WTC11 (cell line): ENCODE results near the gene ANTKMT. TPM values are rescaled to one million over a fixed set of nuclear protein-coding genes. Genes with fewer than 3 reads are reported as not detected.

Experiments
- ATAC-seq: fragments of 200-7000 bp; cut with Tn5 transposase; 2 replicates; pipeline ENCODE4 v1.10.0; 2021; ENCODE audit warnings: mild to moderate bottlenecking, moderate library complexity
- CTCF ChIA-PET: fragments of 300-600 bp; sonication (Branson Sonifier 250); formaldehyde crosslinking; loops from one replicate; lab custom pipeline; 2021; ENCODE audit warnings: antibody characterized with exemption; lab: Charles Lee
- POLR2A ChIA-PET: fragments of 350-600 bp; sonication (Branson Sonifier 250); formaldehyde crosslinking; loops from one replicate; lab custom pipeline; 2021; ENCODE audit warnings: antibody characterized with exemption; lab: Charles Lee
- DNase-seq: peaks from one replicate; pipeline ENCODE4 v3.0.0; 2021; ENCODE audit warnings: low spot score
- H3K27ac Mint-ChIP-seq: 2 replicates; pipeline ENCODE4 v1.8.0; 2021; ENCODE audit warnings: mixed read lengths
- H3K27me3 Mint-ChIP-seq: 2 replicates; pipeline ENCODE4 v1.8.0; 2021; ENCODE audit warnings: low read depth, mild to moderate bottlenecking, moderate library complexity, mixed read lengths
- H3K36me3 Mint-ChIP-seq: 2 replicates; pipeline ENCODE4 v1.8.0; 2021; ENCODE audit warnings: mixed read lengths
- H3K4me1 Mint-ChIP-seq: 2 replicates; pipeline ENCODE4 v1.8.0; 2022; ENCODE audit warnings: mixed read lengths
- H3K4me3 Mint-ChIP-seq: 2 replicates; pipeline ENCODE4 v1.8.0; 2021; ENCODE audit warnings: mild to moderate bottlenecking, moderate library complexity, mixed read lengths
- H3K9me3 Mint-ChIP-seq: 2 replicates; pipeline ENCODE4 v1.8.0; 2021; ENCODE audit warnings: mixed read lengths
- CREM ChIP-seq: sonication (generic); formaldehyde crosslinking; IDR thresholded peaks from 2 replicates; pipeline ENCODE4 v1.8.1; 2022; ENCODE audit warnings: mild to moderate bottlenecking, missing genetic modification reagents, moderate library complexity
- E2F4 ChIP-seq: sonication (generic); formaldehyde crosslinking; IDR thresholded peaks from 2 replicates; pipeline ENCODE4 v1.8.1; 2022; ENCODE audit warnings: low read depth, mild to moderate bottlenecking, moderate library complexity, missing genetic modification reagents, borderline replicate concordance
- ESRRA ChIP-seq: sonication (generic); formaldehyde crosslinking; IDR thresholded peaks from 2 replicates; pipeline ENCODE4 v1.8.1; 2022; ENCODE audit warnings: mild to moderate bottlenecking, missing genetic modification reagents, borderline replicate concordance
- IRF1 ChIP-seq: sonication (generic); formaldehyde crosslinking; IDR thresholded peaks from 2 replicates; pipeline ENCODE4 v1.8.0; 2023; ENCODE audit warnings: missing genetic modification reagents
- IRF2 ChIP-seq: sonication (generic); formaldehyde crosslinking; IDR thresholded peaks from 2 replicates; pipeline ENCODE4 v1.8.0; 2022; ENCODE audit warnings: low read depth, missing genetic modification reagents, borderline replicate concordance
- KAT7 ChIP-seq: sonication (generic); formaldehyde crosslinking; IDR thresholded peaks from 2 replicates; pipeline ENCODE4 v1.8.1; 2023; ENCODE audit warnings: missing genetic modification reagents, mild to moderate bottlenecking, borderline replicate concordance
- MXD4 ChIP-seq: fragments of 250-450 bp; sonication (Bioruptor Pico); IDR thresholded peaks from 2 replicates; pipeline ENCODE4 v1.8.0; 2021; ENCODE audit warnings: mild to moderate bottlenecking, moderate library complexity, borderline replicate concordance
- NR1H2 ChIP-seq: sonication (generic); formaldehyde crosslinking; IDR thresholded peaks from 2 replicates; pipeline ENCODE4 v1.9.0; 2021; ENCODE audit warnings: mild to moderate bottlenecking, moderate library complexity, missing genetic modification reagents
- RELA ChIP-seq: sonication (generic); formaldehyde crosslinking; IDR thresholded peaks from 2 replicates; pipeline ENCODE4 v1.8.1; 2022; ENCODE audit warnings: missing genetic modification reagents, mild to moderate bottlenecking, borderline replicate concordance
- RORB ChIP-seq: fragments of 250-450 bp; sonication (Bioruptor Pico); IDR thresholded peaks from 2 replicates; pipeline ENCODE4 v1.9.0; 2021; ENCODE audit warnings: mild to moderate bottlenecking
- SMAD3 ChIP-seq: sonication (generic); formaldehyde crosslinking; IDR thresholded peaks from 2 replicates; pipeline ENCODE4 v1.8.0; 2022; ENCODE audit warnings: missing genetic modification reagents, mild to moderate bottlenecking, borderline replicate concordance
- TEAD1 ChIP-seq: sonication (generic); formaldehyde crosslinking; IDR thresholded peaks from 2 replicates; pipeline ENCODE4 v1.8.0; 2022; ENCODE audit warnings: mild to moderate bottlenecking, missing genetic modification reagents
- ZBTB21 ChIP-seq: sonication (generic); formaldehyde crosslinking; IDR thresholded peaks from 2 replicates; pipeline ENCODE4 v1.8.1; 2023; ENCODE audit warnings: mild to moderate bottlenecking, missing genetic modification reagents, borderline replicate concordance
- ZNF263 ChIP-seq: sonication (generic); formaldehyde crosslinking; IDR thresholded peaks from 2 replicates; pipeline ENCODE4 v1.8.1; 2022; ENCODE audit warnings: low read depth, mild to moderate bottlenecking, moderate library complexity, missing genetic modification reagents
- ZNF423 ChIP-seq: fragments of 250-450 bp; sonication (Bioruptor Pico); IDR thresholded peaks from 2 replicates; pipeline ENCODE4 v2.1.2; 2022; ENCODE audit warnings: mild to moderate bottlenecking, moderate library complexity
- total RNA-seq: library from RNA; stranded (reverse); gene quantifications from 3 replicates; pipeline ENCODE4 v1.2.3, GENCODE V29; 2021

ANTKMT gene
- total RNA-seq, 1 experiment from 2014 or later = 40.6 TPM

- DNase-seq (no peak), ATAC-seq (no peak)
- H3K36me3 Mint-ChIP-seq = peaks cover 11% of the 10 kb centered on the region
- no peaks in the 10 kb centered on the region for H3K9me3 Mint-ChIP-seq
- no peak overlapping the region for H3K4me3 Mint-ChIP-seq
- H3K27ac Mint-ChIP-seq = no peak overlapping the region
- POLR2A ChIA-PET = no interaction called here
- H3K4me1 Mint-ChIP-seq = peaks cover 12% of the 10 kb centered on the region
- no peak for TF ChIP-seq KAT7
- TF ChIP-seq IRF1 = no peak
- no peak for TF ChIP-seq MXD4 (CRISPR knock-in tag)
- TF ChIP-seq ZNF263 (CRISPR knock-in tag) = no peak
- no peak for TF ChIP-seq IRF2 (CRISPR knock-in tag)
- TF ChIP-seq ZBTB21 (CRISPR knock-in tag) = no peak
- TF ChIP-seq RELA (CRISPR knock-in tag) = no peak
- TF ChIP-seq RORB (CRISPR knock-in tag) = no peak
- TF ChIP-seq SMAD3 = no peak
- H3K27me3 Mint-ChIP-seq = no peaks in the 10 kb centered on the region
- CTCF ChIA-PET = no interaction called here
Observed at GRCh38 chr16:672851-673250, 48.1 kb upstream of the ANTKMT start.

GRCh38 chr16:673399-673991, 47.5 kb upstream of the ANTKMT start:
- Mint-ChIP-seq H3K27ac (no peak overlapping the region), H3K9me3 (no peaks in the 10 kb centered on the region), H3K27me3 (no peaks in the 10 kb centered on the region), H3K4me1 (peaks cover 12% of the 10 kb centered on the region), H3K36me3 (peaks cover 11% of the 10 kb centered on the region), H3K4me3 (no peak overlapping the region)
- ATAC-seq = no peak
- ChIA-PET CTCF (interaction anchor here (0.5 to 0.6 kb wide), 2 partner anchors 19 to 289 kb away, joined by 3 to 5 read pairs; no protein-coding TSS in a partner anchor), POLR2A (no interaction called here)
- no peak for TF ChIP-seq NR1H2 (CRISPR knock-in tag)
- TF ChIP-seq ZNF423 (CRISPR knock-in tag) = no peak
- TF ChIP-seq CREM (CRISPR knock-in tag) = no peak
- no peak for DNase-seq

- 0 out of 2 replicates have a peak overlapping the region, but pooled peaks have one; percentile 27 for H3K27ac Mint-ChIP-seq
- H3K9me3 Mint-ChIP-seq = no peaks in the 10 kb centered on the region
- POLR2A ChIA-PET = interaction anchor here (0.5 to 1.5 kb wide), 2 partner anchors 26 to 1560 kb away, joined by 3 to 4 read pairs; no protein-coding TSS in a partner anchor
- H3K27me3 Mint-ChIP-seq = no peaks in the 10 kb centered on the region
- CTCF ChIA-PET = interaction anchor here (0.5 to 2.8 kb wide), 16 partner anchors 9 to 290 kb away, joined by 3 to 16 read pairs (median 4); partner anchors contain the start of genes METTL26, WDR90 and WFIKKN1
- peaks cover 13% of the 10 kb centered on the region for H3K4me1 Mint-ChIP-seq
- H3K36me3 Mint-ChIP-seq = peaks cover 11% of the 10 kb centered on the region
- ATAC-seq = no peak
- H3K4me3 Mint-ChIP-seq = peak overlapping the region; percentile 70; the same call in 1 of the 2 replicates
- no peak for DNase-seq
- TF ChIP-seq E2F4 = 0 out of 2 replicates have a peak, but pooled peaks have one; percentile 22
- no peak for TF ChIP-seq TEAD1 (CRISPR knock-in tag)
- TF ChIP-seq ESRRA (CRISPR knock-in tag) = 0 out of 2 replicates have a peak, but pooled peaks have one; percentile 4
Observed at GRCh38 chr16:674214-674881, 46.6 kb upstream of the ANTKMT start.
